Measurements from ENCODE around the gene ITPR2.
"Not testable (repeated sequence)": the region's sequence is repeated elsewhere in the genome, so short reads cannot be mapped to it uniquely, and the experiment has no call there.

Gene ITPR2

GRCh38 chr12:26614011-26614616 is 218.9 kb downstream of the ITPR2 start:
- DNase-seq, result no peak

- DNase-seq, result no peak
Observed at GRCh38 chr12:26612203-26612602, 220.8 kb downstream of the ITPR2 start.

DNA sequence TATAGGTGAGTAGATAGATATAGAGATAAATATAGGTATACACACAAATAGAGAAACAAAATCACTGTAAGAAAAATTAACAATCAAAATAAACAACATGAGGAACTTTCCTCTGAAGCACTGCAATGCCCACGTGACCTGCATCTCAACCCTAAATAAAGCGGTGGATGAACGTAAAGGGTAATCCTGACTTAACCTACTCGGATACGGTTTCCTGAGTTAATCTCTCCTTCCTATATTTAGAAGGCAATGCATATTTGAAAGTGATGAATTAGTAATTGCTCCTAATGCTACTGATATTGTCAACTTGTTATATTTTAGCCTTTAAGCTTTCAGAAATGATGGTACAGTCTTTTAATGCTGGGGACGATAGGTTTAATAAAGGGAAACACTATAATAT is 221.4 kb downstream of the ITPR2 start:
- no peak for DNase-seq

DNA sequence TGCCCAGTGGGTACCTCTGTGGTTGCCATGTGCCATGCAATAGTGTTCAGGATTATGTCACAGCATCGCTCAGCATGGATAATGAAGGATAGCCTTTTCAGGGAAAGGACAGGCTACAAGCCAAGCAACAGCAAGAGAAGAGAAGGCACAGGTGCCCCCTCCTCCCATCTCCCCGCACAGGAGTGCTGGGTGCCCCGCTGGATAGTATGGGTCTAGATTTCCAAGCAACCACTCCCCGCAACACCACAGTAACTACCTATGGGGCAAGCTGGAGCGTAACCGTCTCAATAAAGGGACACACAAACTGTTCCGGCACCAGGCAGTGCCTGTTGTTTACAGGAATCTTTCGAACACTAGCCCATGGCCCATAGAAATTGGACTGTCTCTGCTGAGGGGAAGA is 222.2 kb downstream of the ITPR2 start:
- DNase-seq, result no peak

DNA sequence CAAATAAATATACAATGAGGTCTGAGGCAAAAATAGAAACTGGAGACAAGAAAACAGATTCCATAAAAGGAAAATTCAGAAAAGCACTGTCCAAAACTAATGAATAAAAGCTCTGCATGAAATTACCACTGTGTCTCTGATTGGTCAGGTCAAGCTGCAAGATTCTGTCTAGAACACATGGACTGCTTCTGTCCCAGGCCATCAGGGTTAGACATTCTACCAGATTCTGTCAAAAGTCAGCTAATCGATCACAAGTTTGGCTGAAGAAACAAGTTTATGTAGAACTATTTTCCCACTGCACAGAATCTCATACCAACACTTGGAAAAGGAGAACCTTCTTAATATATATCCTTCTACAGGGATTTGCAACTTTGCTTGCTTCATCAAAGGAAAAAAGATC is 223.0 kb downstream of the ITPR2 start:
- no peak for DNase-seq

DNA sequence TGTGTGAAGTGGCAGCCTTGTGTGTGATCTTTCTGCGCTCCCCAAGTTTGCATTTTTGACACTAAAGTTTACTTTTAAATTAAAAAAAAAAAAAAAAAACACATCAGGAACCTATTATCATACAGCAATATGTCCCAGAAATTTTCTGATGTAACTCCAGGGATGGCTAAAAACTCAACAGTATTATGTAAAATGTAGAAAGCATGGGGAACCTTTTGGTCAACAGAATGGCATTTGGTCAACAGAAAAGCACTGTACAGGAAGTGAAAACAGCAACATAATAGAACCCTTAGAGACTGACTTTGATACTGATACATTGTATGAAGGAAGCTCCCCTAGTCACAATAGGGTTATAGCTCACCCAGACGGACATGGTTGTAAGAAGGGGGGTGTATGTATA is 224.3 kb downstream of the ITPR2 start:
- no peak for DNase-seq

DNA sequence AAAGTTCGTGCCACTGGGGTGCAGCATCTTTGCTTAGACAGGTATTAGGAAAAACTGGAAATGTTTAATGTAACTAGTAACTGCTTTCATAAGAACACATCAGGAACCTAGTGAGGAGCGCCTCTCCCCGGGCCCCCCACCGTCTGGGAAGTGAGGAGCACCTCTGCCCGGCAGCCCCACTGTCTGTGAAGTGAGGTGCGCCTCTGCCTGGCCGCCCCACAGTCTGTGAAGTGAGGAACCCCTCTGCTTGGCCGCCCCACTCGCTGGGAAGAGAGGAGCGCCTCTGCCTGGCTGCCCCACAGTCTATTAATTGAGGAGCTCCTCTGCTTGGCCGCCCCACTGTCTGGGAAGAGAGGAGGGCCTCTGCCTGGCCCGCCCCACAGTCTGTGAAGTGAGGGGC is 224.7 kb downstream of the ITPR2 start:
- no peak for DNase-seq

- no peak for DNase-seq
Observed at GRCh38 chr12:26606911-26607310, 226.1 kb downstream of the ITPR2 start.

DNA sequence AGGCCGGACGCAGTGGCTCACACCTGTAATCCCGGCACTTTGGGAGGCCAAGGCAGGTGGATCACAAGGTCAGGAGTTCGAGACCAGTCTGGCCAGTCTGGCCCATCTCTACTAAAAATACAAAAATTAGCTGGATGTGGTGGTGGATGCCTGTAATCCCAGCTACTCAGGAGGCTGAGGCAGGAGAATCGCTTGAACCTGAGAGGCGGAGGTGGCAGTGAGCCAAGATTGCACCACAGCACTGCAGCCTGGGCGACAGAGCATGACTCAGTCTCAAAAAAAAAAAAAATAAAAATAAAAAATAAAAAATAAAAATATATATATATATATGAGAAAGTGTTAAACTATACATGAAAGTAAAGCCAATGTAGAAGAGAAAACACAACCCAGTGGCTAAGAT is 228.2 kb downstream of the ITPR2 start:
- not testable (repeated sequence) for DNase-seq

DNA sequence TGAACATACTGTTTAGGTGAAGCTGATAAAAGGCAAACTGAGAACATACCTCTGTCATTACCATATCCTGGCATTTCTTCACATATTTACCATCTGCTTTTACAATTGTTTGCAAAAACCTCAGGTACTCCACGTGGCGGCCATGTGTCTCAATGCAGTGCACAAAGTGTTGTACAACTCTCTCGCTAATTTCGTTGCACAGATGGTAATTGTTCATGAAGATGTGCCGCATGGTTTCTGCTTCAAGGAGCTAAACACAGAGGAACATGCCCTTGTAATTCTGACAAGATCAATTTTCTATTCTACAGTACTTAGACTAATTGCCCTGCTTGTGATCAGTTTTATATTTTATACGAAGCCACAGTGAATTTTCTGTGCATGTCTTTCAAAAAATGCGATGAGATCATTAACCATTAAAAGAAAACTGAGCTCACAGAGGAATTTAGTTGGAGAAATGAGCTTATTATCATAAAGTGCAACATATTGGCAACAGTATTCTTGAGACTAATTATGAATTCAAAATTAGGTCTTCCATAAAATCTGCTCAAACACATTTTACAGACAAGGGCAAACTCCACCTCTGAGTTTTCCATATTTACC is 233.8 kb downstream of the ITPR2 start:
- no peak for DNase-seq

- DNase-seq, result no peak
Observed at GRCh38 chr12:26595806-26596205, 237.2 kb downstream of the ITPR2 start.

DNA sequence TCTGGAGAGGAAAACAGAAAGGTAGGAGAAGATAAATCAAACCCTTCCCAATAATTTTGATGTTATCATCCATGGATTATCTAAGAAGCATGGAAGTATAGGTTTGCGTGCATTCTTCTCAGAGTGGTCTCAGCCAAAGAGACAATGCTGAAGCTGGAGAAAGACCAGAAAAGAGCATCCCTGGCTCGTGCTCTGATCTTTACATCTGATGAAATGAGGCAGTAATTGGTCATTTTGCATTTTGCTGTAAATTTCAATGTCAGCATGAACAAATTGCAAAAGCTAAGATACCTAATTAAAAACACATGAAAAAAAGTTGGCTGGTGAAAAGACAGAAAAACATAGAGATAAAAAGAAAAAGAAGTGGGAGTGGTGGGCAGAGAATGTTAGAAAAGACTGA is 252.4 kb downstream of the ITPR2 start:
- no peak for DNase-seq

DNA sequence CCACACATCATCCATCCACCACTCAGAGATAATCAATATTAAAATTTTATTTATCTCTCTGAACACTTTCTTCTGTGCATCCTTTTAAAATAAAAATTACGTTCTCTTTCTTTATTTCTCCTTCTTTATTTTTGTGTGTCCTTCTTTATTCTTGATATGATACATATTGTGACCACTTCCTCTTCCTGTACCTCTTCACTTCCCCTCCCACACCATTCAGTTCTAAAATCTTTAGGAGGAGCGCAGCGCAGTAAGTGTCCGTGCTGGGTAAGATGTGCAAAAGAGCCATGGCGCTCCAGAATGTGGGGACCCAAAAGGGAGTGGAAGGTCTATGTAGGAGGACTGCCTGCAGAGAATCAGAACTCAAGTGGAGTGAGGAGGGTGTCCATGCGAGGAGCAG is 256.7 kb downstream of the ITPR2 start:
- no peak for DNase-seq

- DNase-seq, result no peak
Observed at GRCh38 chr12:26573225-26573909, 259.6 kb downstream of the ITPR2 start.

- DNase-seq, result no peak
Observed at GRCh38 chr12:26572137-26572536, 260.9 kb downstream of the ITPR2 start.

DNA sequence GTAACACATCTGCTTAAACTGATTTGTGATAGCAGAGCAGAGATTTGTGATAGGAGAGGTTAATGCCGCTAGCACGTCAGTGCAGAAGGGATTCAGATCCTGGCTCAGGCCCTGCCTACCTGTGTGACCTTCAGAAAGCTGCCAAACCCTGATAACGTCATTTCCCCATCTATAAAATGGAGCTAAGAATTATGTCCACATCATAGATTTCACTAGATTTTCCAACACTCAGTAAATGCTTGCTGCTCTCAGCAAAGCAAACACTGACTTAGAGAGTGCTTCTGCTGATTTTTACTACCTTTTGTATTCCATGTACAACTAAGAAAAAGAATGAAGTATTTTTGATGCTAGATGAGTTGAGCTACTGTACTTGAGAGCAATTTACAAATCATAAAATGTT is 261.4 kb downstream of the ITPR2 start:
- no peak for DNase-seq

DNA sequence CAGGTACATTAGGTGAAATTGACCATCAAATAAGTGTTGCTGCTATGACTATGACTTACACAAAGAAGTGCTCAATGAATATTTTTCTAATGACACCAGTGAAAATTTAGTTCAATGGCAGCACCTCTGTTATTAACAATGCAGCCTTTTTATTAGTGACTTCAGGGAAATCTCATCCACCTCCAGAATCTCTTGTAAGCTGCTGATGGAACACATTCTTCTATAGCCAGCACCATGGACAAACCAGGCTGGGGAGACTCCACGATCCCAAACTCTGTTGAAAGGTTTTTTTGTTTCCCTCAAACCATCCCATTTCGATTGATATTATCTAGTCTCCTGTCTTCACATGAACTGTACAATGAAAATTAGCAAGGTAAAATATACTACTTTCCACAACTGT is 265.9 kb downstream of the ITPR2 start:
- no peak for DNase-seq

DNA sequence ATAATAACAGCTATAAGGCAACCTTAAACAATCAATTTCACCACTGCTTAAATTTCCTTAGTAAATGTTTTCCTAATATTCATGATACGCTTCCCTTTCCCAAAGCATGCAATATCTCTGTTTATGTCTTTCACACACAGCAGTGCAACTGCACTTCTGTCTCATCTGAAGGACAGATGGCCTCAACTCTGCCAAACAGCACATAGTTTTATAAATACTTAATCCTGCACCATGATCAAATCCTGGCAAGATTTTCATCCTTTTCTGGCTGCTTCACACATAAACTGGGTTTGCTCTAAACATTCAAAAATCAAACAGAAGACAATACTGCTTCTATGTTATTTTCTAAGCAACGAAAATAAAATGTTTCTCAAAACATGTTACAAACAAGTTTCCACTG is 266.3 kb downstream of the ITPR2 start:
- no peak for DNase-seq

DNA sequence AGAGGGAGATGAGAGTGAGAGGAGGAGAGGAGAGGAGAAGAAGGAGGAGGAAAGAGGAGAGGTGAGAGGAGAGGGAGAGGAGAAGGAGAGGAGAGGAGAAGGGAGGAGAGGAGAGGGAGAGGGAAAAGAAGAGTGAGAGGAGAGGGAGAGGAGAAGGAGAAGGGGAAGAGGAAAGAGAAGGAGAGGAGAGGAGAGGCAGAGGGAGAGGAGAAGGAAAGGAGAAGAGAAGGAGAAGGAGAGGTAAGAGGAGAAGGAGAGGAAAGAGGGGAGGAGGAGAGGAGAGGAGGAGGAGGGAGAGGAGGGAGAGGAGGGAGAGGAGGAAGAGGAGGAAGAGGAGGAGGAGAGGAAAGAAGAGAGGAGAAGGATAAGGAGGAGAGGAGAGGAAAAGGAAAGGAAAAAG is 266.8 kb downstream of the ITPR2 start:
- no peak for DNase-seq

DNA sequence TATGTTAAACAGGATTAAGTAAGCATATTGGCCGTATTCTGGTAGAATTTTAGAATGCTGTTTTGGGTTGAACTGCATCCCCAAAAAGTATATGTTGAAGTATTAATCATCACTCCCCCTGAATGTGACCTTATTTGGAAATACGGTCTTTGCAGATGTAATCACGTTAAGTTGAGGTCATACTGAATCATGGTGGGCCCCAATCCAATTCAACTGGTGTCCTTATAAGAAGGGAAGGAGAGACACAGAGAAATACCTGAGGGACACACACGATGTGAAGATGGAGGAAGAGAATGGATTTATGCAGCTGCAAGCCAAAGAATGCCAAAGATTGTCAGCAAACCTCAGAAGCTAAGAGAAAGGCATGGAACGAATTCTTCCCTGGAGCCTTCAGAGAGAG is 268.6 kb downstream of the ITPR2 start:
- DNase-seq, result no peak

GRCh38 chr12:26563552-26563951 is 269.4 kb downstream of the ITPR2 start:
- no peak for DNase-seq

- no peak for DNase-seq
Observed at GRCh38 chr12:26557326-26557725, 275.7 kb downstream of the ITPR2 start.

DNA sequence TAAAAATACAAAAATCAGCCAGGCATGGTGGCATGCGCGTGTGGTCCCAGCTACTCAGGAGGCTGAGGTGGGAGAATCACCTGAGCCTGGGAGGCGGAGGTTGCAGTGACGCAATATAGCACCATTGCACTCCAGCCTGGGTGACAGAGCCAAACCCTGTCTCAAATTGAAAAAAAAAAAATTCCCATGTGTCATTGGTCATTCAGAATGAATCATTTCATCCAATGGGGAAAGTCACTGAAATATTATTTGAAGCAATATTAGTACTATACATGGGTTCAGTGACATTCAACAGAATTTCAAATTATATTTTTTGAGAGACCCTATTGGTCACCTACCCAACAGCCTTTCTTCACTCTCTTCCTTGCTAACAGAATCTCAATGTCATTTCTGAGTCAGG is 276.1 kb downstream of the ITPR2 start:
- no peak for DNase-seq

DNA sequence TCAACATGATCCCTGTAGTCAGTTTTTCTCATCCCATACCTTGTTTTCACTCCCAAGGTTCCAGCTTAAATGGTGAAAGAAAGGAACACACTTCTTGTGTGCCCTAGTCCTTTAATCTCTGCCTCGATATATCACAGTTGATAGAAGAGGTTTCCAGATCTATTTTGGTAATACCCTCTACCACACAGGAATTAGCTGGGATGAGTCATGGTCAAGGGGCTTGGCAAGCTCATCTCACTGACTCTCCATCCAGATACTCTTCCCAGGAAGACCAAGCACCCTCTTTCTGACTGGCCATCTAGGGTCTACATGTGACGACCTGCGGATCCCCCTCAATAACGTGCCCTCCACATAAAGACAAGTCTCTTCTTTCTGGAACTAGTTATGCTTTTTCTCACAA is 277.9 kb downstream of the ITPR2 start:
- no peak for DNase-seq

GRCh38 chr12:26554332-26554731 is 278.7 kb downstream of the ITPR2 start:
- no peak for DNase-seq
